Gastroesophageal sphincter (tissue), 4 donors: ENCODE data around the gene HSP90AB1. TPM values are rescaled to one million over a fixed set of nuclear protein-coding genes. Genes with fewer than 3 reads are reported as not detected.

ENCODE experiments used
- ATAC-seq: fragments of 150-250 bp; one replicate; pipeline ENCODE4 v1.9.1; 2016; ENCODE audit warnings: mild to moderate bottlenecking, moderate library complexity
- H3K27ac ChIP-seq, 4 donors: fragments of 200-600 bp; sonication (generic) in 3 of 4; 1 replicate in 3 of 4; 2 replicates in 1 of 4; pipeline ENCODE4 v1.5.1; 2016 to 2019
- H3K27me3 ChIP-seq: fragments of 200-600 bp; sonication (generic); one replicate; pipeline ENCODE4 v1.5.1; 2019
- H3K36me3 ChIP-seq, 2 donors: fragments of 200-600 bp; sonication (generic); one replicate each; pipeline ENCODE4 v1.5.1; 2019; ENCODE audit warnings: control low read depth in 1 of 2
- H3K4me1 ChIP-seq, 3 donors: fragments of 200-600 bp; sonication (generic); 1 replicate in 2 of 3; 2 replicates in 1 of 3; pipeline ENCODE4 v1.5.1; 2016 to 2019; ENCODE audit warnings: control low read depth in 2 of 3
- H3K4me3 ChIP-seq, 2 donors: fragments of 200-600 bp; sonication (generic); one replicate each; pipeline ENCODE4 v1.5.1; 2019; ENCODE audit warnings: mild to moderate bottlenecking in 1 of 2, moderate library complexity in 1 of 2
- H3K9me3 ChIP-seq, 3 donors: fragments of 200-600 bp; sonication (generic); one replicate each; pipeline ENCODE4 v1.5.1; 2017 to 2019; ENCODE audit warnings: control low read depth in 2 of 3
- CTCF ChIP-seq, 4 experiments: fragments of 200-600 bp in 2 of 4; fragments of 450-650 bp in 2 of 4; sonication (generic) in 1 of 4; IDR thresholded peaks; one replicate each; pipeline ENCODE4 v1.5.1; 2017 to 2019; ENCODE audit warnings: antibody characterized with exemption in 4 of 4, mild to moderate bottlenecking in 2 of 4, moderate library complexity in 2 of 4
- EP300 ChIP-seq: sonication (generic); formaldehyde crosslinking; IDR thresholded peaks from one replicate; pipeline ENCODE4 v1.6.1; 2017; ENCODE audit warnings: antibody characterized with exemption, mild to moderate bottlenecking
- POLR2A ChIP-seq, 2 donors: fragments of 450-650 bp; IDR thresholded peaks; one replicate each; pipeline ENCODE4 v1.6.1; 2017; ENCODE audit warnings: antibody characterized with exemption in 2 of 2, mild to moderate bottlenecking in 2 of 2, moderate library complexity in 1 of 2
- POLR2AphosphoS5 ChIP-seq: sonication (generic); formaldehyde crosslinking; IDR thresholded peaks from one replicate; pipeline ENCODE4 v1.6.1; 2017; ENCODE audit warnings: antibody characterized with exemption
- WGBS, 2 donors: methylation state at CpG; one replicate each; pipeline ENCODE4 v1.1.5; 2018; ENCODE audit warnings: low coverage in 1 of 2; 5-methylcytosine and 5-hydroxymethylcytosine counted together
- total RNA-seq, 4 donors: library from RNA; depleted of rRNA; stranded (reverse); fragments of >200 nt; gene quantifications; one replicate each; pipeline ENCODE4 v1.1.0, GENCODE V29; 2016

Gene HSP90AB1
- total RNA-seq, 4 donors from 2014 or later, result 553 to 749 (median 626) TPM

- H3K27ac ChIP-seq, result peak overlapping the region in 3 of 4 donors; percentile 87 to 94 (median 92)
- peaks cover 0 to 69% of the 10 kb centered on the region in 2 donors for H3K36me3 ChIP-seq
- TF ChIP-seq POLR2AphosphoS5 (no peak), CTCF (IDR thresholded peaks at IDR 0.05) (no peak), EP300 (no peak), POLR2A (IDR thresholded peaks at IDR 0.05) (no peak)
- ATAC-seq, result no peak
- H3K27me3 ChIP-seq, result no peaks in the 10 kb centered on the region
- 16 to 23% methylated on average over 4 to 10 of the region's 15 CpGs for WGBS, 2 donors
- H3K4me3 ChIP-seq, result peak overlapping the region; percentile 79 to 99
- no peaks in the 10 kb centered on the region for H3K9me3 ChIP-seq
- H3K4me1 ChIP-seq, result peaks cover 0 to 64% (median 12%) of the 10 kb centered on the region in 3 donors
Observed at GRCh38 chr6:44255871-44256774, 9.2 kb downstream of the HSP90AB1 start.

- H3K4me1 ChIP-seq, result peaks cover 0 to 60% (median 12%) of the 10 kb centered on the region in 3 donors
- TF ChIP-seq POLR2A (IDR thresholded peaks at IDR 0.05) (no peak), CTCF (IDR thresholded peaks at IDR 0.05) (no peak), POLR2AphosphoS5 (no peak), EP300 (no peak)
- peaks cover 0 to 69% of the 10 kb centered on the region in 2 donors for H3K36me3 ChIP-seq
Observed at GRCh38 chr6:44256775-44257024, 9.8 kb downstream of the HSP90AB1 start.

GRCh38 chr6:44257025-44257752 is 10.3 kb downstream of the HSP90AB1 start, which contains the start of gene SLC35B2:
Gene SLC35B2 (minus strand): TSS chr6:44257528. CDS start chr6:44257410, 118 bp downstream.
- H3K36me3 ChIP-seq, result peaks cover 0 to 64% of the 10 kb centered on the region in 2 donors
- H3K4me3 ChIP-seq, result peak within 1 kb of the TSS; percentile 79 to 99
- H3K4me1 ChIP-seq, result peaks cover 0 to 60% (median 13%) of the 10 kb centered on the region in 3 donors
- TF ChIP-seq POLR2AphosphoS5 (peak; percentile 50), POLR2A (IDR thresholded peaks at IDR 0.05) (peak; percentile 83 to 84), EP300 (no peak), CTCF (IDR thresholded peaks at IDR 0.05) (peak in 3 of 4 experiments; percentile 81 to 85 (median 84))
- H3K27ac ChIP-seq, result peak within 1 kb of the TSS; percentile 63 to 94 (median 90)
- H3K27me3 ChIP-seq, result no peaks in the 10 kb centered on the region
- H3K9me3 ChIP-seq, result no peaks in the 10 kb centered on the region
- WGBS, 2 donors, result 0% methylated on average over 4 of the region's 80 CpGs; no CpG with 5 or more reads in 1 of the 2 donors
- peak; percentile 91 for ATAC-seq

More at GRCh38 chr6:44256775-44257024, 9.8 kb downstream of the HSP90AB1 start:
- H3K27ac ChIP-seq, result peak overlapping the region; percentile 63 to 94 (median 90)
- ATAC-seq, result no peak
- H3K9me3 ChIP-seq, result no peaks in the 10 kb centered on the region
- WGBS, 2 donors, result 0 to 1% methylated on average over 4 to 9 of the region's 12 CpGs
- H3K4me3 ChIP-seq, result peak overlapping the region; percentile 79 to 99
- H3K27me3 ChIP-seq, result no peaks in the 10 kb centered on the region

- 17 to 20% methylated on average over 10 to 15 of the region's 15 CpGs for WGBS, 2 donors
- Histone ChIP-seq H3K4me1 (peaks cover 0 to 60% (median 20%) of the 10 kb centered on the region in 3 donors), H3K27ac (peak overlapping the region in 3 of 4 donors; percentile 87 to 94 (median 92)), H3K27me3 (no peaks in the 10 kb centered on the region), H3K36me3 (peaks cover 0 to 58% of the 10 kb centered on the region in 2 donors), H3K4me3 (peak overlapping the region; percentile 79 to 99), H3K9me3 (no peaks in the 10 kb centered on the region)
- no peak for ATAC-seq
- no peak for TF ChIP-seq POLR2A (IDR thresholded peaks at IDR 0.05)
- no peak for TF ChIP-seq EP300
- TF ChIP-seq POLR2AphosphoS5, result no peak
- no peak for TF ChIP-seq CTCF (IDR thresholded peaks at IDR 0.05)
Observed at GRCh38 chr6:44257753-44258324, 10.9 kb downstream of the HSP90AB1 start.
